Lung (tissue), 12 donors: Measurements from ENCODE around the gene ADAMTS2. TPM values are rescaled to one million over a fixed set of nuclear protein-coding genes. Genes with fewer than 3 reads are reported as not detected.
"Not testable (repeated sequence)": the region's sequence is repeated elsewhere in the genome, so short reads cannot be mapped to it uniquely, and the experiment has no call there.

Experiments
- ATAC-seq: fragments of 200-7000 bp; cut with Tn5 transposase; one replicate; pipeline ENCODE4 v1.9.1; 2020; ENCODE audit warnings: moderate number of reproducible peaks; ENCODE audit not compliant: insufficient read depth, low FRiP score
- DNase-seq, 3 donors: peaks; one replicate each; pipeline ENCODE4 v3.0.0-alpha.2; 2013 to 2017
- H3K27ac ChIP-seq, 2 donors: one replicate each; pipeline ENCODE4 v1.5.1; 2013; ENCODE audit warnings: mild to moderate bottlenecking in 2 of 2, moderate library complexity in 2 of 2, control low read depth in 1 of 2, inconsistent platforms in 1 of 2, low read depth in 1 of 2, low read length in 1 of 2
- H3K27me3 ChIP-seq, 3 donors: one replicate each; pipeline ENCODE4 v1.5.1; 2013; ENCODE audit warnings: low read length in 2 of 3; ENCODE audit not compliant: control insufficient read depth in 3 of 3, insufficient read depth in 3 of 3
- H3K36me3 ChIP-seq, 4 donors: one replicate each; pipeline ENCODE4 v1.5.1; 2013; ENCODE audit warnings: low read length in 4 of 4, mild to moderate bottlenecking in 1 of 4, moderate library complexity in 1 of 4; ENCODE audit not compliant: control insufficient read depth in 4 of 4, insufficient read depth in 4 of 4
- H3K4me1 ChIP-seq, 5 donors: one replicate each; pipeline ENCODE4 v1.5.1; 2013; ENCODE audit warnings: low read length in 5 of 5, mild to moderate bottlenecking in 2 of 5, moderate library complexity in 1 of 5; ENCODE audit not compliant: control insufficient read depth in 5 of 5, insufficient read depth in 5 of 5
- H3K4me3 ChIP-seq: one replicate; pipeline ENCODE4 v1.5.1; 2013; ENCODE audit warnings: mild to moderate bottlenecking, control low read depth, moderate library complexity
- H3K9ac ChIP-seq, 2 donors: one replicate each; pipeline ENCODE4 v1.5.1; 2013; ENCODE audit warnings: low read length in 2 of 2, control low read depth in 1 of 2; ENCODE audit not compliant: insufficient read depth in 1 of 2
- H3K9me3 ChIP-seq, 4 donors: one replicate each; pipeline ENCODE4 v1.5.1; 2013; ENCODE audit warnings: low read length in 3 of 4, mild to moderate bottlenecking in 1 of 4, moderate library complexity in 1 of 4; ENCODE audit not compliant: control insufficient read depth in 4 of 4, insufficient read depth in 3 of 4
- CTCF ChIP-seq: IDR thresholded peaks from 2 replicates; pipeline ENCODE4 v1.5.1; 2012; ENCODE audit warnings: mild to moderate bottlenecking; ENCODE audit errors: control extremely low read depth, extremely low read depth
- WGBS, 2 donors: extraction: QIAGEN DNeasy Blood & Tissue Kit; methylation state at CpG; one replicate each; pipeline ENCODE4 v1.1.7; 2013; 5-methylcytosine and 5-hydroxymethylcytosine counted together
- polyA plus RNA-seq, 2 donors: library from polyadenylated mRNA; stranded (reverse); fragments of 200-250 nt; gene quantifications; one replicate each; pipeline ENCODE4 v1.2.1, GENCODE V29; 2013
- total RNA-seq, 2 donors: library from RNA; depleted of rRNA in 1 of 2; stranded (reverse); fragments of >200 nt in 1 of 2; gene quantifications; one replicate each; pipeline ENCODE4 v1.2.1, GENCODE V29; 2014 to 2021
- donor health status: control.
- donor health status: control.
- donor health status: Bipolar disorder and iron deficiency.
- donor health status: healthy.
- donor health status: DM: yes; HTN: yes; CAD: no.

ADAMTS2 gene
- total and polyA plus RNA-seq, 4 donors = 9.3 to 45.5 (median 28.7) TPM

- Histone ChIP-seq H3K36me3 (peaks cover 0 to 14% (median 5%) of the 10 kb centered on the region in 4 donors), H3K4me1 (no peaks in the 10 kb centered on the region), H3K4me3 (no peak overlapping the region), H3K27ac (no peak overlapping the region), H3K9me3 (peaks cover 3 to 53% (median 16%) of the 10 kb centered on the region in 4 donors), H3K9ac (no peak overlapping the region), H3K27me3 (no peaks in the 10 kb centered on the region)
- ATAC-seq (no peak), DNase-seq (no peak)
- no peak for TF ChIP-seq CTCF
- 88 to 92% methylated on average over 12 of the region's 12 CpGs for WGBS, 2 donors
Measured at GRCh38 chr5:179112469-179113142, 232.7 kb downstream of the ADAMTS2 start.

- Histone ChIP-seq H3K27ac (no peak overlapping the region), H3K36me3 (peaks cover 0 to 14% (median 5%) of the 10 kb centered on the region in 4 donors), H3K27me3 (no peaks in the 10 kb centered on the region), H3K9ac (no peak overlapping the region), H3K9me3 (peaks cover 3 to 48% (median 16%) of the 10 kb centered on the region in 4 donors), H3K4me1 (no peaks in the 10 kb centered on the region), H3K4me3 (no peak overlapping the region)
- no peak for DNase-seq
- no peak for TF ChIP-seq CTCF
- no peak for ATAC-seq
- 88% methylated on average over 21 of the region's 21 CpGs for WGBS, 2 donors
Measured at GRCh38 chr5:179111267-179112207, 233.7 kb downstream of the ADAMTS2 start.

- Histone ChIP-seq H3K27me3 (no peaks in the 10 kb centered on the region), H3K36me3 (peaks cover 0 to 14% (median 5%) of the 10 kb centered on the region in 4 donors), H3K27ac (no peak overlapping the region), H3K4me3 (no peak overlapping the region), H3K4me1 (no peaks in the 10 kb centered on the region), H3K9ac (no peak overlapping the region), H3K9me3 (peaks cover 3 to 43% (median 15%) of the 10 kb centered on the region in 4 donors)
- ATAC-seq = no peak
- no peak for TF ChIP-seq CTCF
- WGBS, 2 donors = 91 to 93% methylated on average over 9 of the region's 9 CpGs
- DNase-seq = no peak
Measured at GRCh38 chr5:179110528-179110927, 234.7 kb downstream of the ADAMTS2 start.

GRCh38 chr5:179101282-179101681, 244.0 kb downstream of the ADAMTS2 start:
- ATAC-seq, DNase-seq, H3K27ac ChIP-seq, H3K27me3 ChIP-seq, H3K4me3 ChIP-seq, H3K4me1 ChIP-seq, H3K9ac ChIP-seq: not testable (repeated sequence)
- WGBS, 2 donors = 91 to 92% methylated on average over 13 to 17 of the region's 17 CpGs
- Histone ChIP-seq H3K9me3 (peaks cover 7 to 23% (median 16%) of the 10 kb centered on the region in 4 donors), H3K36me3 (peaks cover 0 to 13% (median 2%) of the 10 kb centered on the region in 4 donors)
